GM13976 (cell line): ENCODE results near the gene POLD1.

ENCODE experiments used
- DNase-seq: peaks from one replicate; pipeline ENCODE4 v3.0.0; 2012; ENCODE audit warnings: low spot score
- CTCF ChIP-seq: IDR thresholded peaks from 2 replicates; pipeline ENCODE4 v1.5.1; 2012; ENCODE audit warnings: borderline replicate concordance, mild to moderate bottlenecking; ENCODE audit not compliant: insufficient read depth; ENCODE audit errors: extremely low read depth, missing control alignments, control extremely low read depth
- in situ Hi-C: fragments of 300-500 bp; cut with MboI; formaldehyde crosslinking; loops from one replicate; pipeline ENCODE4 v1.12.0; 2022; ENCODE audit warnings: low sequenced_read_pairs, mixed read lengths, inconsistent platforms; ENCODE audit not compliant: unreplicated experiment

Gene POLD1

GRCh38 chr19:50378169-50378862 lies 5.8 kb upstream of the POLD1 start:
- in situ Hi-C loops = no loop called here
- TF ChIP-seq CTCF = no peak

GRCh38 chr19:50378863-50379236 lies 5.3 kb upstream of the POLD1 start:
- DNase-seq = no peak
- in situ Hi-C loops = no loop called here
- TF ChIP-seq CTCF = no peak

More at GRCh38 chr19:50378169-50378862, 5.8 kb upstream of the POLD1 start:
- DNase-seq = no peak

GRCh38 chr19:50379602-50380001 lies 4.5 kb upstream of the POLD1 start:
- DNase-seq = no peak
- no peak for TF ChIP-seq CTCF
- in situ Hi-C loops = no loop called here

GRCh38 chr19:50380137-50380536 lies 4.0 kb upstream of the POLD1 start:
- in situ Hi-C loops = no loop called here
- no peak for DNase-seq
- TF ChIP-seq CTCF = no peak

GRCh38 chr19:50380751-50381151 lies 3.4 kb upstream of the POLD1 start:
- DNase-seq = no peak
- TF ChIP-seq CTCF = no peak
- in situ Hi-C loops = no loop called here

- TF ChIP-seq CTCF = no peak
- no peak for DNase-seq
These were observed 2.0 kb upstream of the POLD1 start for GRCh38 chr19:50381881-50382729.

More at GRCh38 chr19:50381881-50382729, 2.0 kb upstream of the POLD1 start:
- in situ Hi-C loops = no loop called here
